ENCODE data around the gene LRRTM1.

LRRTM1 gene

DNA sequence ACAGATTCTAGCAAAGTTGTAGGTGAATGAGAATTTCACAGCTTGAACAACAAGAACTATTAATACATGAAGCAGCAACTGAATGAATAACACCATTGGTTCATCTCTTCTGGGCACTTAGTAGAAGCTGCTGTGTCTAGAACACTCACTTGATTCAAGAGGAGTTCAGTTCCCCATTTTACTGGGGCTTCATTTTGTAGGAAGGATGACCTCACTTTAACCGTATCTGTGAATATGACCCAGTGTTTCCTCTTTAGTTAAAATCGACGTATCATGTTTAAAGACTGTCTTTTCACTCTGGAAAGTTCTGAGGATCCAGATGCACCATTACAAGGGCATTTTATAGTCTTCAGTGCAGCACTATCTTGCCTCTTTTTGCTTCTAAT is 47.8 kb downstream of the LRRTM1 start:
- no peaks in the 10 kb centered on the region for H3K27me3 ChIP-seq (ENCODE audit: insufficient read depth, low read depth)
- no peak overlapping the region for H3K9ac ChIP-seq
- H2AFZ ChIP-seq (ENCODE audit: low read depth): no peak overlapping the region
- H3K4me2 ChIP-seq: no peak overlapping the region
- no peaks in the 10 kb centered on the region for H3K4me1 ChIP-seq (ENCODE audit: low read depth, poor library complexity, severe bottlenecking)
- no peaks in the 10 kb centered on the region for H3K36me3 ChIP-seq (ENCODE audit: insufficient read depth)
- no peaks in the 10 kb centered on the region for H4K20me1 ChIP-seq (ENCODE audit: insufficient read depth)
- H3K27ac ChIP-seq: no peak overlapping the region
- TF ChIP-seq, protein P1, sequence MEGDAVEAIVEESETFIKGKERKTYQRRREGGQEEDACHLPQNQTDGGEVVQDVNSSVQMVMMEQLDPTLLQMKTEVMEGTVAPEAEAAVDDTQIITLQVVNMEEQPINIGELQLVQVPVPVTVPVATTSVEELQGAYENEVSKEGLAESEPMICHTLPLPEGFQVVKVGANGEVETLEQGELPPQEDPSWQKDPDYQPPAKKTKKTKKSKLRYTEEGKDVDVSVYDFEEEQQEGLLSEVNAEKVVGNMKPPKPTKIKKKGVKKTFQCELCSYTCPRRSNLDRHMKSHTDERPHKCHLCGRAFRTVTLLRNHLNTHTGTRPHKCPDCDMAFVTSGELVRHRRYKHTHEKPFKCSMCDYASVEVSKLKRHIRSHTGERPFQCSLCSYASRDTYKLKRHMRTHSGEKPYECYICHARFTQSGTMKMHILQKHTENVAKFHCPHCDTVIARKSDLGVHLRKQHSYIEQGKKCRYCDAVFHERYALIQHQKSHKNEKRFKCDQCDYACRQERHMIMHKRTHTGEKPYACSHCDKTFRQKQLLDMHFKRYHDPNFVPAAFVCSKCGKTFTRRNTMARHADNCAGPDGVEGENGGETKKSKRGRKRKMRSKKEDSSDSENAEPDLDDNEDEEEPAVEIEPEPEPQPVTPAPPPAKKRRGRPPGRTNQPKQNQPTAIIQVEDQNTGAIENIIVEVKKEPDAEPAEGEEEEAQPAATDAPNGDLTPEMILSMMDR (conservative IDR thresholded peaks at IDR 0.05; ENCODE audit: low read depth, low read length): no peak; the same call in 1 of the 2 replicates
- H3K79me2 ChIP-seq (ENCODE audit: insufficient read depth, low read depth): no peaks in the 10 kb centered on the region
- H3K4me3 ChIP-seq (IDR thresholded peaks at IDR 0.05; ENCODE audit: insufficient read depth, low read depth, low read length): no peak overlapping the region

DNA sequence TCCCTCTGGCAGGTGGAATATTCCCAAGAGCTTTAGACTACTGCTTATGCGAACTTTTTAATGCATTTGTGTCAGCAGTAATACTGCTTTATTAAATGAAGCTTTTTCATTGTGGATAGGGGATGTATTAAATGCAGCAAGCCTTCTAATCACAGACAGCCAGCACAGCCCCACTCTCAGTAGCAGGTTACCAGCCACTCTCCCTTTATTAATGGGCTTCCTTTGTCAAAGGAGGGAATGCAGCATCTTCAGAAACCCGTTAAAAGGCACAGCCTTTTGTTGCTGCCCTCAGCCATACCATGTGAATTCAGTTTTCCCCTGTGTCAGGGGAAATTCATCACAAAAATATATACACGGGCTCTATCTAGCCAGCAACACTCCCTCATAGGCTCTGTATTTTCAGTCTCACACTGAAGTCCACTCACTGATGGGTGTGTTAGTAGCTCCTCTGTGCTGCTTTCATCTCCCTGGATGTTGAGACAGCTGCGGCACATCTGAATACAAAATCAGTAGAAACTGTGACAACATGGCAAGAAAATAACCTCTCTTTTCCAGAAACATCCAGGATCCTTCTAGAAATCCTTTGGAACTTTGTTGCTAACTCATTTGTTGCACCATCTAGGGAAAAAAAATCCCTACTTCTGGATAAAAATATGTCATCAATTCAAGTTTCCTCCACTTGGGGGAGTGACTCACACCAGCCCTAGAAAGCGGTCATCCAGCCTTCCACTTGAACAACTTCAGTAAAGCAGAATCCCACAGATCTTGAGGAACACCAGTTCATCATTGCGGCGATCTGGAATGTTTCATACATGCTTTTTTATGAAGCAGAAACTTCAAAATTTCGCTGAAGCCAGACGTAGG is 48.4 kb downstream of the LRRTM1 start:
- Histone ChIP-seq H3K79me2 (ENCODE audit: insufficient read depth, low read depth) (no peaks in the 10 kb centered on the region), H3K27ac (no peak overlapping the region), H3K4me3 (IDR thresholded peaks at IDR 0.05; ENCODE audit: insufficient read depth, low read depth, low read length) (no peak overlapping the region), H3K9ac (no peak overlapping the region), H3K4me2 (no peak overlapping the region), H3K4me1 (ENCODE audit: low read depth, poor library complexity, severe bottlenecking) (no peaks in the 10 kb centered on the region), H3K36me3 (ENCODE audit: insufficient read depth) (no peaks in the 10 kb centered on the region), H4K20me1 (ENCODE audit: insufficient read depth) (no peaks in the 10 kb centered on the region), H3K27me3 (ENCODE audit: insufficient read depth, low read depth) (no peaks in the 10 kb centered on the region), H2AFZ (ENCODE audit: low read depth) (no peak overlapping the region)
- TF ChIP-seq, protein P1 (conservative IDR thresholded peaks at IDR 0.05; ENCODE audit: low read depth, low read length): peak; percentile 43

DNA sequence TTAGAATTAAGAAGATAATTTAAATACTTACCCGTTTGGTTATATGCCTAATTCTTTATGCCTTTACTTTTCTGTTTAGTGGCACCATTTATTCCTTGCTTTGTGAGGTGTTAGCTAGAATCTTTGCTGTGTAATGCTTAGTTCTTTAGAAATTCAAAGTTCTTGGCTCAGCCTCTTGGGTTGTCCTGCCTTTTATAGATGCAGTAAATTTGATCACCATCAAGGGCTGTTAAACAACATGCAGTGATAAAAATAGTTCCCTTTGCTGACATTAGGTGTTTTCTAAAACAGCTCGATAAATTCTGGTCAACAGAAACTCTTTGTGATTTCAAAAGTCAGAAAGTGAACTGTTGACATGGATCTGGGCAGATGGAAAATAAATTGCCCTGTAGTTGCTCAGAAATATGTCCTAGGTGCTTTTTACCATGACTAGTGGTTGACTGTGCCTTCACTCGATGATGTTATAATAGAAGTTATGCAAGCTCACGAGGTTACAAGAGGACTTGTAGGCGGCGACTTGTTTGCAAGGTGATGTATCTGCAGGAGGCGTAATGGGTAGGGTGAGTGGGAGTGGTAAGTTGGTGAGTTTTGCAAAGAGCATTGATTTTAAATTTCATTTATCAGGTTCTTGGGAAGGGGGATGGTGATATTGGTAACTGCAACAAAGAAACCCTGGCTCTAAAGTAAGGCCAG is 52.1 kb downstream of the LRRTM1 start:
- H3K4me2 ChIP-seq: no peak overlapping the region
- H3K36me3 ChIP-seq (ENCODE audit: insufficient read depth): no peaks in the 10 kb centered on the region
- H3K79me2 ChIP-seq (ENCODE audit: insufficient read depth, low read depth): no peaks in the 10 kb centered on the region
- no peak overlapping the region for H3K9ac ChIP-seq
- no peak overlapping the region for H3K27ac ChIP-seq
- TF ChIP-seq, protein P1 (conservative IDR thresholded peaks at IDR 0.05; ENCODE audit: low read depth, low read length): no peak
- H4K20me1 ChIP-seq (ENCODE audit: insufficient read depth): no peaks in the 10 kb centered on the region
- H3K4me1 ChIP-seq (ENCODE audit: low read depth, poor library complexity, severe bottlenecking): no peaks in the 10 kb centered on the region
- H3K4me3 ChIP-seq (IDR thresholded peaks at IDR 0.05; ENCODE audit: insufficient read depth, low read depth, low read length): no peak overlapping the region
- H3K27me3 ChIP-seq (ENCODE audit: insufficient read depth, low read depth): no peaks in the 10 kb centered on the region
- H2AFZ ChIP-seq (ENCODE audit: low read depth): no peak overlapping the region
